Stimulated activated CD4-positive, alpha-beta T cell treated with anti-CD3 and anti-CD28 coated beads, Interleukin-1b, Interleukin-23, amount 100 ng/mL, for 24 hours (primary cell): Measurements from ENCODE around the gene COL13A1.

Source experiments
- DNase-seq, 4 experiments: peaks; one replicate each; pipeline ENCODE4 v3.0.0-alpha.2; 2020; ENCODE audit warnings: low read depth in 4 of 4, low spot score in 1 of 4

Gene COL13A1

DNA sequence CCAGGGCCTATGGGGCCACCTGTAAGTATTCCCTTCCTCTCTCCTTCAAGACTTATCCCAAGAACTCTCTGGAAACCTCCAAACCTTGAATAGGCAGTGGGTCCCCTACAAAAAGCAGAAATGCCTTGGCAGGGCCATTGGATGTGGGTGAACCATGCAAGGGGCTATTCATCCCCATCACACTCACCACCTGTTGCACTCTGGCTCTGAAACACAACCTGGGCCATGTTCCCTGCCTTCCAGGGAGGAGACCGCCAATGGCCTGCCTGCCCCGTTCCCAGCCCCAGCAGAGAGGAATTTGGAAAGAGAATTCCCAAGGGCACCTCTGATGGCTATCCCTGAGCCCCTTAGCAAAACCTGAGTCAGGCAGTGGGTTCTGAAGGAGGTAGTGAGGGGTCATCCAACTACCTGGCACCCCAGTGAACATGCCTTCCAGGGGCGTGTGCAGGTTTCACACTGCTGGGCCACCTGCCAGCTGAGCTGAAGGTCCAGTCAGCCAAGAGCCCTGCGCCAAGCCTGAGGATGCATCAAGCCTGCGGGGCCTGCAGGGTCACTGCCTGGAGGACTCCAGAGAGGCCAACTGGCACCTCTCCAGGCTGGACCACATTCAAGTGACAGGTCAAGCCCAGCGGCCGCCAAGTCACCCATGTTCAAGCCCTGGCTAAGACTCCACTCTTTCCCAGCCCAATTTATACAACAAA, 101.3 kb downstream of the COL13A1 start:
- no peak for DNase-seq

DNA sequence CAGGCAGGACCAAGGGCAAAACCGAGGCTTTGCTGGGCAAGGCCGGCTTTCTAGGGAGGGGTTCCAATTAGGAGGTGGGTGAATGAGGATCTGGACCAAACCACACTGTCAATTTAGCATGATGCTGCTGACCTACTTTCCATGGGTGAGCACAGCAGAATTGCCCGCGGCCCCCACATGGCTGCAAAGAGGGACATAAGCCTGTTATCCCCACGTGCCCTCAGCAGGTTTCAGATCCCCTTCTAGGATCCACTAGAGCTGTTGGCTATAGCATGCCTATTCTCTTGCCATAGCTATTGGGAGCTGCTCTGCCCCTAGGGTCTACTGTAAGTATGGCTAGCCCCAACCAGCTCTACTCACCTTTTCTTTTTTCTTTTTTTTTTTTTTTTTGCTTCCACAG, 102.8 kb downstream of the COL13A1 start:
- no peak for DNase-seq

DNA sequence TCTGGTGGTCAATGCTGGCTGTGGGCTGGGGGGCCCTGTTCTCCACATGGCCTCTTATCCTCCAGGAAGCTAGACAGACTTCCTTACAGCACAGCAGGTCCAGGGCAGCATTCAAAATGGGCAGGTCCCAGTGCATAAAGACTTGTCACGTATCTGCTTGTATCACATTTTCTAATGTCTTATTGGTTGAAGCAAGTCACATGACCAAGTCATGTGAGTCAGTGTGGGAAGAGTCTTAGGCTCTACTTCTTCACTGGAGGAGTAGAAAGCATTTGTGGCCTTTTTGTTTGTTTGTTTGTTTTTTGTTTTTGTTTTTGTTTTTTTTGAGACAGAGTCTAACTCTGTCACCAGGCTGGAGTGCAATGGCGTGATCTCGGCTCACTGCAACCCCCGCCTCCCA, 104.7 kb downstream of the COL13A1 start:
- DNase-seq, result no peak

DNA sequence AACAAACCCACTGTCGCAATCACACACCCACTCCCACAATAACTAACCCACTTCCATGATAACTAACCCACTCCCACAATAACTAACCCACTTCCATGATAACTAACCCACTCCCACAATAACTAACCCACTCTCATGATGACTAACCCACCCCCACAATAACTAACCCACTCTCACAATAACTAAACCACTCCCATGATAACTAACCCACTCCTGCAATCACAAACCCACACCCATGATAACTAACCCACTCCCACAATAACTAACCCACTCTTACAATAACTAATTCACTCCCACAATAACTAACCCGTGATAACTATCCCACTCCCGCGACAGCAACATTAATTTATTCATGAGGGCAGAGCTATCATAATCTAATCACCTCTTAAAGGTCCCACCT, 105.8 kb downstream of the COL13A1 start:
- DNase-seq, result no peak

DNA sequence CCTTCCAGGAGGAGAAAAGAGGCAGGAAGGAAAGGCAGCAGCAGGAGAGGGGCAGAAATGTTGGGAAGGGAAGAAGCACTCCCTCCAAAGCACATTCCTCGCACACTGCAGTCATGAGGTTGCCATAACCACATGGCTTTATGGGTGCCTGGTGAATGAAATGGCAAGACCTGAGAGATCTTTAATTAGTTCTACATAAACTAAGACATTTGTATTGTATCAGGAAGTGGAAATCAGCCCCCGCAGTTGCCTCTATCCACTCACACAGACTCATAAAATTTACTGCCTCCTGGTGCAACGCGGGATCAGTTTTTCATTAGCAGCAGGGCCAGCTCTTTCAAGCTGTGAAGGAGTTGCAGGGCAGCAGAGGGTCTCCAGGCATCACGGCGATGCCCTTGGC, 106.4 kb downstream of the COL13A1 start:
- no peak for DNase-seq

DNA sequence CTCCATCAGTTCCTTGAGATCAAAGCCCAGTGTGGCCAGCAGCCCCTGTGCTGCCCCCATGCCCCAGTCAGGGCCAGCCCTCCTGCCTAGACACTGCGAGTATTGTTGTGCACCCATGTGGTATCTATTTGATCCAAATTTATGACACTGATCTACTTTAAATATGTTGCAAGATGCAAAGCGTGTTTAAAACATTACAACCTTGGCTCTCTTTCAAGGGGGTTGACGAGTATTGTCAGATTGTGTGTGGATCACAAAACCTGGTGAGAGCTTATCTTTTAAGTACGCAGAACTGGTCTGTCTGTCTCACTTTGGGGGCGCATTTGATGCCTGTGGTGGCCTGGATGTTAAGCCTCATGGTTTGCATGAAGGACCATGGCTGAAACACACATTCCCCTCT, 108.9 kb downstream of the COL13A1 start:
- no peak for DNase-seq

DNA sequence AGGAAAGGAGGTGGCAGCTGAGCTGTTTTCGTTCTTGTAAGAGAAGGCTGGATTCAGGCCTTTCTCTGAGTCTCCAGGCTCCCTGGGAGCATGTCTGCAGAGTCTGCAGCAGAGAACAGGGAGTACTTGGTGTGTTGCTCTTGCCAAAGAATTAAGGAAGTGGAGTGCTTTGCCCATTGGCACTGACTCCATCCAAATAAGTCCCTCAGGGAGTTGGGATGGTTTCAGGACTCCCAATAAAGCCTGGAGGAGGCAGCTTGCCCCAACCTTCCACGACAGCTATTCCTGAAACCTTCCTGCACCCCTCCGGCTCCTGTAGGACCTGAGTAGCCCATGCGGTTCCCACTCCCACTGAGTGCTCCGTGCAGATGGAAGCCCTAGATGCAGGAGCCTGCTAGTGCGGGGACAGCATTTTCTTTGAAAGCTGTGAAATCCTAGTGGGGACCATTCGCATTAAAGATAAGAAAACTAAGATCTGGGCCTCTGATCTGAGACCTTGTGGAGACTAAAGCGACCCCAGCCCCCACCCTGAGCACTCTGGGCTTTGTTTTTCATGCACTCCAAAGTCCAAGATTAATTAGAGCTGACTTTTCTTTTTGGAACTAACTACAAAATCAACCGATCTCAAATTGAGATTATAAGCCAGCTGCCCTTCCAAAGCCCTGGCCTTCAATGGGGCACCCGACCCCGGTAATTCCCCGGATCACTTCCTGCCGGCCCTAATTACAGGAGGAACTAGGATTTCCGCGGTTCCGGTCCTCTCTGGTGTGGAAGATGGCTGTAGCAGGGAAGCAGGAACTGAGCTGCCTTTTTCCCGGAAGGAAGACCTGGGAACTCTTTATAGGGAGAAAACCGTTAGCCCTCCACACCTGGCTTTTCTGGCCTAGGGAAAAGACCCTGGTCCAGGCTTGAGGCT, 110.2 kb downstream of the COL13A1 start:
- no peak for DNase-seq

DNA sequence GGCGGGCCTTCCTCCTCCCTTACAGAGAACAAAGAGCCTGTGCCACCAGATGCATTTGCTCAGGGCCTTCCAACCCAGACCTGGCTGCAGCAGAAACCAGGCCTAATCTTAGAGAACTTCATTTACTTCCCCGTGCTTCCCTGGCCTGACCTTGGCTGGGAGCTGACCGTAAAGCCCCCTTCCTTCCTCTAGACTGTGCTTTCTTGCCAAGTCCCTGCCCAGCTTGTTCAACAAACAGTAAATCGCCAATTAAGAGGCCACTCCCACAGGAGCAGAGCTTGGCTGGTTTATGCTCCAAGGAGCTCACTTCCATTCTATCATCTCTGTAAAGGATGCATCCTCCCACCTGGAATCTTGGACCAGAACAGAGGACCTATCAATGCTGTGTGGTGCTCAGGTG, 110.9 kb downstream of the COL13A1 start:
- no peak for DNase-seq

DNA sequence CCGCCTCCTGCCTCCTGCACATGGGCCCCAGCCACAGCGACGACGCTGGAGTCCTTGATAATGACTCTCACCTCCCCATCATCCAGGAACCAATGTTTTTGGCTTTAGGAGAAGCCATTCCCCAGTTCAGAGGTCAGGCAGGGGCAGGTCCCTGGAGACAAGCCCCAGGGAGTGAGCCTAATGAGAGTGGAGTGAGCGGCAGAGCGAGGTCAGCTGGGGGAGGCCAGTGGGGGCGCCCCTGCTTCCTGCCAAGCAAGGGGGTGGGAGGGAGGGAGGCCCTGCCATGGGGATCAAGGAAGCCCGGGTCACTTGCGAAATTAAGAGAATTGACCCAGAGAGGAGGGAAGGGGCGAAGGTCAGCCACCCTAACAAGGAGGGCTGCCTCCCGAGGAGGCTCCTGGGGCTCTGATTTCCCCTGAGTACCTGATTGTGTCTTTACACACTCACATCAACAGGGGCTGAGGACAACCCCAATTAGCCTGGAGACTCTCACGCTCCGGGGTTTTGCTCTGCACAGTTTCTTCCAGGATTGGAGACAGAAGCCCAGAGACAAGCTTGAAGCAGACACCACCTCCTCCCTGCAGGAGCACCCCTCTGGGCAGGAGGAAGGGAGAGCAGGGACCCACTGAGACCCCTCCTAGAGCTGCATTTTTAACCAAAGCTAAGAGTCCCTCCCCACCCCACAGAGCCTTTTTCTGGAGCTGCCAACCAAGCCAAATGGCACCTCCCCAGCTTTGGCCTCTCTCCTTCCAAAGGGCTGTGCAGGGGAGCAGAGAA, 112.1 kb downstream of the COL13A1 start:
- no peak for DNase-seq

DNA sequence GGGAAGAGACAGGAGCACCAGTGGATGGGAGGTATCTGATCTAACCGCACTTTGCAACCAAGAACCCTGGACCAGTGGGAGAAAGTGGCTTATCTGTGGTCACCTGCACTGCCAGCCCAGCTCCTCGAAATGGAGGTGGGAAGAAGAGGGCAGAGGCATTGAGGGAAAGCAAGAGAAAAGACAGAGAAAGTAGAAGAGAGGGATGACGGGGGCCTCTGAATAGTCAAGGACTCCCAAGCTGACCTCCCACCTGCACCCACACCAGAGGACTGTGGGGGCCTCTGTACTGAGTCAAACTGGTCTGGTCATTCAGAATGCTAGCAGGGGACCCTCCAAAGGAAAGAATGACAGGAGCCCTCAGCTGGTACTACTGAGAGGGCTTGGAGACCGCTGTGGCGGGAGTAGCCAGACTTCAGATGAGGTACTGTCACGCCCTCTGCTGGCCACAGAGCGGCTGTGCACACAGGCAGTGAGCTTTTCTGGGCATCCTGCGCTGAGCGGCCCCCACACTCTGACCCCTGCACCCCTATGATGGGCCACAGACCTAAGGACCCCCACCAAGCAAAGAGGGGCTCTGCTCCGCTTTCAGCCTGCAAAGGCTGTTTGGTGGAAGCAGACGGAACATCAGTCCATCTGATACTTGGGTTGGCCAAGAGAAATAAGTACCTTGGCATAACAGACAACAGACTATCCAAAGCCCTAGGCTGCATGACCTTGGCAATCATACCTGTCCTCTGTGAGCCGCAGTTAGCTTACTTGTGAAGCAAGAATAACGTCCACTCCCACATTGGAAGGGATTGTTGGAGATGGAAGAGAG, 112.9 kb downstream of the COL13A1 start:
- peak; percentile 20 to 38 (median 33) for DNase-seq

DNA sequence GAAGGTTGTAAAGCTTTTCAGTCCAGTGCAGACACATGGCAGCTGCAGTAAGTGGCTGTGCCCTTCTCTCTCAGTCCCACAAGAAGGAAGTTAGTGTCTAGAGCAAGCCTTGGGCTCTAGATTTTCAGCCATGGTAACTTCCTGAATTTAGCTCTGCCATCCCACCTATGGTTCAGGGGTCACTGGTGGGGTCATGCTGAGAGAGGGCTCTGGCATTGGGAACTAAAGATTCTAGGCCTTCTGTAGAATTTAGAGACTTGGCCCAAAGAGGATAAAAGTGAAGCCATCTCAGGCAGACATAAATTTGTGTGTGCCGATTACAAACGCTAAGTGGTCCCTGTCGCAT, 113.5 kb downstream of the COL13A1 start:
- DNase-seq, result no peak

DNA sequence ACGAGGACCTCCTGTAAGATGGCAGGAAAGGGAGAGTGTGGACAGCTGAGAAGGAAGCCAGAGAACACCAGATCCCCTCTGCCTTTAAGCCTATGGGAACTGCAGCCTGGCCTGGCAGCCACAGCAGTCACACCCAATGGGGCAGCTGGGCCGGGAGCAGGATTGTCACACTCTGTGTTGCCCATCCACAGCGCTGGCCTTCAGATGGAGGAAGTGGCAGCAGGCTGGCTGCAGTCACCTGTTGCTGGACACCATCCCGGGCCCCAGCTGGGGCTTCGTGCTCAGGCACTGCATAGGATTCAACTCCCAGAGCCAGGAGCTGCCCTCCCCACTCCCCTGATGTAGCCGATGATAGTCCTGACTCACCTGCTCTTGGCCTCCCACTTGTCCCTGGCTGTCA, 114.4 kb downstream of the COL13A1 start:
- no peak for DNase-seq

DNA sequence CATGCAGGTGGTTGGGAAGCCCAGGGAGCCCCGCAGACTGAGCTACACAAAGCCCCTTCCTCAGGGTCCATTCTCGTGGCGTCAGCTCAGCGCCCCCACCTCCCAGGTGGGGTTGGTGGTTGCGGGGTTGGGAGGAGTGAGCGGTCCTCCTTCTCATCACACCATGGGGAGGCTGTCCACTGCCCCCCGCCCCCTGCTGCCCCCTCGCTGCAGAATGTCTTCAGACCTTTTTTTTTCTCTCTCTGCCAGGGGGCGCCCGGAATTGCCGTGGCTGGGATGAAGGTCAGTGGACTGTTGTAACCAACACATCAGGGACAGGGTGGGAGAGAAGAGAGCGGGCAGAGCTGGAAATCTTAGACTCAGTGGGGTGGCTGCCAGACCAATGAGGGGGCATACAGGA, 116.3 kb downstream of the COL13A1 start:
- DNase-seq, result no peak

DNA sequence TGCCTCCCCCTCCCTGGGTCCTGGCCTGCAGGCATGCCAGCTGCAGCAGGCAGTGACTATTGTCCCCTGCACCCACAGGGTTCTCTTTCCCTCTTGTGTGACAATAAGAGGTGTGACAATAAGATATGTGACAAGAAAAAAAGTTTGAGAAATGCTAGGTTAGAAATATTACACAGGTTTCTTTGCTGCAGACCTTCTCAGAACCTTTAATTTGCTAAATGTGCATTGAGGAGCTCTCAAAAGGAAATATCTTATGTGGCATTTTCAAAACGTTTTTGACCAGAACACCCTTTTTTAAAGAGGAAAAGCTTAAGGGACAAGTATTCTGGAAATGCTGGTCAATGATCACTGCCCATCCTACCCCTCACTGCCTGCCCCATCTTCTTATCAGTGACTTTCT, 117.5 kb downstream of the COL13A1 start:
- no peak for DNase-seq

DNA sequence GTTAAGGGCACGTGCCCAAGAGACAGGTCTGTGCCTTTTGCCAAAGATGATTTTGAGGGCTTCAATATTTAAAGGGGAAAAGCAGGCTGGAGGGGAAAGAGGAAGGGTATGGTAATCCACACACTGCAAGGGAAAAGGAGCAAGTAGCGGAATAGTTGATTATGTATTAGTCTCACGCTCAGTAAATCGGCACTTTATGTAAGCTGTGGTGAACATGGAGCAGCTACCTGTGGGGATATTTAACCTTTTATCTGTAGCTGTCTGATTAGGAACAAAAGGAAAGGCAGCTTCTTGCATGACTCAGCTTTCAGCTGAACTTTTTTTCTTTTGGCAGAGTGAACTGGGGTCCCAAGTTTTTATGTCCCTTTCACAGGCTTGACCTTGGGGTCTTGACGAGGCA, 123.4 kb downstream of the COL13A1 start:
- no peak for DNase-seq

DNA sequence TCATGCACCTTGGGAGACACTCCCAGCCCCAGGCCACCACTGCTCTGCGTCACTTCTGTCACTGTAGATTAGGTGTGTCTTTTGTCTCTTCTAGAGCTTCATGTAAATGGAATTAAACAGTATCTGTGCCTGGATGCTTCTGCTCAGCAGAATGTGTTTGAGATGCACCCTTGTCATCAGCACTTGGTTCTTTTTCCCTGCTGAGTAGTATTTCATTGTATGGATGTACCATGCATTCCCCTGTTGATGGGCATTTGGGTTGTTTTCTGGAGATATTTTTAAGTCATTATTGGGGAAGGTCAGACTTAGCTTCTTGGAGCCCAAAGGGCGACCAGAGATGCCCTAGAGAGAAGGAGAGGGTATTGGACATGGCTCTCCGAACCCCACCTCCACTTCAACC, 126.6 kb downstream of the COL13A1 start:
- DNase-seq, result no peak

DNA sequence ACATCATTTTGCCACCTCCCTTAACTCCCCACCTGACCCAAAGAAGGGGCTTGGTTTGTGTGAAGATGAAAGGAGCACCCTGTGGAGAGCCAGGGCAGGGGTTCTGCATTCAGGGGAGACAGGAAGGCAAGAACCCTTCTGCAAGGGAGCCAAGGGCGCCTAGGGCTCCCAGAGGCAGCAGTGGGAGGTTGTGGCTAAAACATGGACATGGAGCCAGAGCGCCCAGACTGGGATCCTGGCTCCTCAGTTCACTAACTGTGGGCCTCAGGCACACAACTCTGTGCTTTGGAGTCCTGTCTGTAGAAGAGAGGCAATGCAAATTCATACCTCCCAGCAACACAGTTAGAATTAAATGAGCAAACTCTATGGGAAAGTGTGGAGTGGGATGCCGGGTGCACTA, 127.9 kb downstream of the COL13A1 start:
- no peak for DNase-seq

DNA sequence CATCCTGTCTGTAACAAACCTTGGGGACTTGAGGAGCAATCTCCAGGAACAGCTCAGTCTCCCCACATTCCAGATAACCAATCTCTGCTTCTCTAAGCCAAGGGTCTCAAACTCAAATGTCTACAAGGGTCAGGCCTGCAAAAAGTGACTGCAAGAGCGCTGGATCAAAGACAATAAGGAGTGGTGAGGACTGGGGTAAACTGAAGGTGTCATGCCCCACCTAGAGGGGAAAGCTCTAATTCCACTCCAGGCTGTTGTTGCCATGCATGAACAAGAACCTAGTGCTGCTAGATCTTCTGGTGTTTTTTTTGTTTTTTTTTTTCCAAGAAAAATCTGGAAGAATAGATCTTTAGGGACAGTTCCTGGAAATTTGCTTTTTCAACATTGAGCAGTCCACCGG, 133.1 kb downstream of the COL13A1 start:
- no peak for DNase-seq

DNA sequence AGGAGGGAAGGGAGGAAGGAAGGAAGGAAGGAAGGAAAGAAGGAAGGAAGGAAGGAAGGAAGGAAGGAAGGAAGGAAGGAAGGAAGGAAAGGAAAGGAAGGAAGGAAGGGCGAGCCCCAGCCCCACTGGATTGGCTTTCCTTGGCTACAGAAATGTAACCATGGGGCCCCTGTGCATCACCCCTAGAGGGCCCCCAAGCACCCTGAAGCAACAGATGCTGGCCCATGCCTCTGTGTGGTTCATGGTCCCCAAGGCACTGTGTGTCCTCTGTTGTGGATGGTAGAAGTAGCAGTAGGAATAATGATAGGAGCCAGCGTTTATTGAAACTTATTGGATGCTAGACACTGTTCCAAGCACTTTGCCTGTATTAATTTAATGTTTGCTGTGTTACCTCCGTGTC, 134.4 kb downstream of the COL13A1 start:
- no peak for DNase-seq

DNA sequence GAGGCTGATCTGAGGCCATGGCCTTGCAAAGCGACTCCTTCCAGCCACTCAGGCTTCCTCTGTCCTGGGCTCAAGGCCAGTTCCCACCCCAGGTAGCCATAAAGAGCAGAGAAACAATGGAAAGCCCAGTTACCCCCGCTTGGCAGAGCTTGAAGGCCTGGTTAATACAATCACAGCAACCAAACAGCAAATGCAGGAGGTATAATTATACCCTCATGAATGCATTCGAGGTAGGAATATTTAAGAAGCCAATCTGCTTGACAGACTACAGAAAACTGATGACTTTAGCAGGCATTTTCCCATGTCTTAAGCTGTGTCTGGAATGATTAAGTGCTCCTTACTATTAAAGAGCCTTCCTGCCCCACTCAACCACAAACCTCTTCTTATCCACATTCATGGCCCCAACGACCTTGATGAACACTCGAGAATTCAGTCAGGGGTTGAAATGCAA, 136.9 kb downstream of the COL13A1 start:
- no peak for DNase-seq

DNA sequence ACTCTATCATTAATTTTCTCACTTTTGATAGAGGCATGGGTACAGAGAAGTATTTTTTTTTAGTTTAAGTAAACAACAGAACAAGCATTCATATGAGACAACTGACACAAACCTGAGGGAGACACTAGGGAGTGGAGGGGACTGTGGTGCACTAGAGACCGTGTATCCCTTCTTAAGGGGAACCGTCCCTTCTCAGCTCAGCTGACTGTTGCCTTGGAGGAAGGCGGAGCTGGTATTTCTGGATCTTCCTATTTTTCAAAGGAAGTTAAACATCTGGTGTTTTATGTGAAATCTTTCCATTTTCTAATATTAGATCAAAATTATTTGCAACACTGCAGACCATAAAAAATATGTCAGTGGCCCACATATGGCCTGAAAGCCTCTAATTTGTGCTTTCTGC, 137.4 kb downstream of the COL13A1 start:
- no peak for DNase-seq
